Activated effector memory CD4-positive, alpha-beta T cell treated with anti-CD3 and anti-CD28 coated beads, Interleukin-2, amount 50 U/mL, for 16 hours (primary cell): ENCODE results near the gene NUDC.

Experiments used
- DNase-seq: peaks from one replicate; pipeline ENCODE4 v3.0.0-alpha.2; 2020

Gene NUDC

GRCh38 chr1:26994020-26994786, 72.7 kb downstream of the NUDC start:
- peak; percentile 69 for DNase-seq

GRCh38 chr1:26994787-26995517, 73.4 kb downstream of the NUDC start:
- no peak for DNase-seq

GRCh38 chr1:26996024-26996423, 74.5 kb downstream of the NUDC start:
- no peak for DNase-seq
